HG03442 (cell line): Measurements from ENCODE around the gene SPDYE6.
"Not testable (repeated sequence)": the region's sequence is repeated elsewhere in the genome, so short reads cannot be mapped to it uniquely, and the experiment has no call there.

Experiments used
- ATAC-seq: cut with Tn5 transposase; IDR thresholded peaks from one replicate; pipeline ENCODE4 v1.9.1; 2021; ENCODE audit warnings: mild to moderate bottlenecking, moderate library complexity; ENCODE audit not compliant: unreplicated experiment

Gene SPDYE6, protein sequence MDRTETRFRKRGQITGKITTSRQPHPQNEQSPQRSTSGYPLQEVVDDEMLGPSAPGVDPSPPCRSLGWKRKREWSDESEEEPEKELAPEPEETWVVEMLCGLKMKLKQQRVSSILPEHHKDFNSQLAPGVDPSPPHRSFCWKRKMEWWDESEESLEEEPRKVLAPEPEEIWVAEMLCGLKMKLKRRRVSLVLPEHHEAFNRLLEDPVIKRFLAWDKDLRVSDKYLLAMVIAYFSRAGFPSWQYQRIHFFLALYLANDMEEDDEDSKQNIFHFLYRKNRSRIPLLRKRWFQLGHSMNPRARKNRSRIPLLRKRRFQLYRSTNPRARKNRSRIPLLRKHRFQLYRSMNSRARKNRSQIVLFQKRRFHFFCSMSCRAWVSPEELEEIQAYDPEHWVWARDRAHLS

DNA sequence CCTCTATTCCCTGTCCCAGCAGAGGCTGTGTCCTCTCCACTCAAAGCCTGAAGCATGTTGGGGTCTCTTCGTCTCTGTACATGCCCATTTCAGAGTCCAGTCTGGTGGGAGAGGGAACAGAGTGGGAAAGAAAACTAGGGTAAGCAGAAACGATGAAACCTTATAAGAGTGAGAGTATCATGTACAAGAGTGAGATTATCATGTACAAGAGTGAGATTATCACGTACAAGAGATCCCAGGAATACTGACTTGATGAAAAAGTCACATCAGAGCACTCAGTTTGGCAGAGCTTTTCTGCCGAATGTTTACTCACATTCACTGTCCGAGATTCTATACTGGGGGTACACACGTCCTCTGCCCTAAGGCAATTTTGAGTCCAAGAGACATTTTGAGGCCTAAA is at the start of gene SPDYE6:
Gene SPDYE6 (minus strand): TSS at position 101 of the 400 bp plus-strand sequence. CDS start 421 bp downstream, outside the sequence.
- not testable (repeated sequence) for ATAC-seq

GRCh38 chr7:102404862-102405188 is 48.6 kb upstream of the SPDYE6 start:
- ATAC-seq, result not testable (repeated sequence)

DNA sequence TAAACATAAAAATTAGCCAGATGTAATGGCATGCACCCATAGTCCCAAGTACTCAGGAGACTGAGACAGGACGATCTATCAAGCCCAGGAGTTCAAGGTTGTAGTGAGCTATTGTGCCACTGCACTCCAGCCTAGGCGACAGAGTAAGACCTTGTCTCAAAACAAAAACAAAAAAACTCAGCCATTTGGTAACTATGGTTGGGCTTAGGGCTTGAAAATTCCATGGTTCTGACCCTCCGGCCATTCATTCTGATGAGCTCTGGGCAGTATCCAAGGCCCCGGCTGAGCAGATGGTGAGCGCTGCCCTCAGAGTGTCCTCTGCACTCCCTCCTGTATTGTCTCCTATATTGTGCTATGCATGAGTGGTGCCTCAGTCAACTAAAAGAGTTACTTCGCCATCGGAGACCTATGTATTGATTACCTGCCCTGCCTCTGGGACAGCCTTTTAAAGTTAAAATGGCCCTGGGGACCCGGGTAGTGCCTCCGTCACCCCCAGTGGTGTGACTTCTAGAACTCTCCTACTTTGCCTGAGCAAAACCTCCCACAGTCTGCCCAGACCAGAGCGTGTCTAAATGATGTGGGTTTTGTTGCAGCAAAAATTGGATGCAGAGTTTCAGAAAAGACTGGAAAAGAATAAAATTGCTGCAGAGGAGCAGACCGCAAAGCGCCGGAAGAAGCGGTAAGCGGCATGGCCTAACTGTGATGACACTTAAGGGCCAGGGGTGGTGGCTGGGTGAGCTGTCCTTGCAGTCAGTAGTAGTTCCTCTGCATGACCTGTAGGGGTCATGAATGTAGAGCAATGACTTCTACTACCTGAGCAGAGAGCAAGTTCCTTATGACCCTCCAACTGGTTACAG is 48.0 kb upstream of the SPDYE6 start:
- peak; percentile 72 for ATAC-seq

- no peak for ATAC-seq
These were observed 47.3 kb upstream of the SPDYE6 start for GRCh38 chr7:102403563-102403962.

- ATAC-seq, result no peak
These were observed 44.1 kb upstream of the SPDYE6 start for GRCh38 chr7:102400360-102400759.

GRCh38 chr7:102398543-102398942 is 42.3 kb upstream of the SPDYE6 start:
- ATAC-seq, result no peak

- ATAC-seq, result no peak
These were observed 40.4 kb upstream of the SPDYE6 start for GRCh38 chr7:102396710-102397019.

- peak; percentile 98 for ATAC-seq
These were observed 39.8 kb upstream of the SPDYE6 start, which contains the start of gene PRKRIP1 for GRCh38 chr7:102395873-102396709. Gene PRKRIP1 (plus strand): TSS chr7:102396363. CDS start chr7:102396412, 49 bp downstream.

- no peak for ATAC-seq
These were observed 39.3 kb upstream of the SPDYE6 start for GRCh38 chr7:102395592-102395872.

- no peak for ATAC-seq
These were observed 37.2 kb upstream of the SPDYE6 start for GRCh38 chr7:102393467-102393866.

GRCh38 chr7:102392330-102392729 is 36.1 kb upstream of the SPDYE6 start:
- no peak for ATAC-seq

DNA sequence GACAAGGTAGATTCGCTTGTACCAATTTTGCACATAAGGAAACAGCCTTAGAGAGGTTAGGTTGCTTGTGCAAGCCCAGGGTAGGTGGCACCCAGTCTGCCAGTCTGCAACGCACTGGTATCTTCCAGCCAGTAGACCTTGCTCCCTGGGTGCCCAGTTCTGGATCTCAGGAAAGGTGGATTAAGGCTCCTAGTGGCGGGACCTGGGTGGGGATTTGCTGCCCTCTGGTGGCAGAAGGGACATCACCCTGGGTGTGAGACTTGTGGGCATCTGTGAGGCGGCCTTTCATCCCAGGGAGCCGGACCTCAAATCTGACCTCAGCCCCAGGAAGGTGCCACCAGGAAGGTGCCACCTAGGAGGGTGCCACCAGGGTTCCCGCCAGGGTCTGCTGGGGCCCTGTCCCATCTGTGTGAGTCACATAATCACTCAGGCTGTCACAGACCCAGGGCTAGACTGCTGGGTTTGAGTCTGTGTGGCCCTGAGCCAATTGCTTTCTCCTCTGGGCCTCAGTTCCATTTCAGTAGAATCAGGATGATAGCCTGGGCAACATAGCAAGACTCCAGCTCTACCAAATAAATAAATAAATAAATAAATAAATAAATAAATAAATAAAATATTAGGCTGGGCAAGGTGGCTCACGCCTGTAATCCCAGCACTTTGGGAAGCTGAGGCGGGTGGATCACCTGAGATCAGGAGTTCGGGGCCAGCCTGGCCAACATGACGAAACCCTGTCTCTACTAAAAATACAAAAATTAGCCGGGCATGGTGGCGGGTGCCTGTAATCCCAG is 34.6 kb upstream of the SPDYE6 start:
- ATAC-seq, result no peak

DNA sequence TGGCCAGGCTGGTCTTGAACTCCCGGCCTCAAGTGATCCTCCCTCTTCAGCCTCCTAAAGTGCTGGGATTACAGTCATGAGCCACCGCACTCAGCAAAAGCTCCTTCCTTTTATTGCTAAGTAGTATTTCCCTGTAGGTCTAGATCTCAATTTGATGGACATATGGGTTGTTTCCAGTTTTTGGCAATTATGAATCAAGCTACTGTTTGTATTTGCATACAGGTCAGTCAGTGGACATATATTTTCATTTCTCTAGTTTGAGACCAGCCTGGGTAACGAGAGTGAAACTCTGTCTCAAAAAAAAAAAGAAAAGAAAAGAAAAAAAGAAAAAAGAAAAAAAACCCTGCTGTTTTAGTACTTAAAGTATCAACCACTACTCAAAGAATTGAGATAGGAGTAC is 33.6 kb upstream of the SPDYE6 start:
- ATAC-seq, result no peak

- ATAC-seq, result no peak
These were observed 30.8 kb upstream of the SPDYE6 start for GRCh38 chr7:102387064-102387463.

- ATAC-seq, result not testable (repeated sequence)
These were observed 25.6 kb upstream of the SPDYE6 start for GRCh38 chr7:102381696-102382425.

- not testable (repeated sequence) for ATAC-seq
These were observed 24.6 kb upstream of the SPDYE6 start for GRCh38 chr7:102380837-102381236.

DNA sequence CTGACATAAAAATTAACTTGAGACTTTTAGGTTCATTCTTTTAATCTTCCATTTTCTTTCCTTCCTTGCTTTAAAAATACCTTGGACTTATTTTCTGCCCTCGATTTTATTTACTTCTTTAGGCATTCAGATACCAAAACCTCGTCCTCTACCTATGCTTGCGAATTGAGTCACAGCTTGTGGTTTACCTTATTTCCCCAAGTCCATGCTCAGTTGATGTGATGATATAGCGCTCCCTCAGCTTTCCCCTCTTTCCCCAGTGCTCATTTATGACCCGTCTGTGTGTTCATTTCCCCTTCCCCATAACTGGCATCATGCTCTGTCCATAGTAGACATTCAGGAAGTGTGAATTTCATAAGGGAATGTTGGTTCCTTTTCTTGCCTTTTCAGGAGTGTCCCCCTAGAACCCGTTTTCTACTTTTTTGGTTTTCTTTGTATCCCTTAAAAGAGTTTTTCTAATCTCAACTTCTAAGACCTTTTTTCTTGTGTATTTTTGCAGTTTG is 20.8 kb upstream of the SPDYE6 start:
- no peak for ATAC-seq

DNA sequence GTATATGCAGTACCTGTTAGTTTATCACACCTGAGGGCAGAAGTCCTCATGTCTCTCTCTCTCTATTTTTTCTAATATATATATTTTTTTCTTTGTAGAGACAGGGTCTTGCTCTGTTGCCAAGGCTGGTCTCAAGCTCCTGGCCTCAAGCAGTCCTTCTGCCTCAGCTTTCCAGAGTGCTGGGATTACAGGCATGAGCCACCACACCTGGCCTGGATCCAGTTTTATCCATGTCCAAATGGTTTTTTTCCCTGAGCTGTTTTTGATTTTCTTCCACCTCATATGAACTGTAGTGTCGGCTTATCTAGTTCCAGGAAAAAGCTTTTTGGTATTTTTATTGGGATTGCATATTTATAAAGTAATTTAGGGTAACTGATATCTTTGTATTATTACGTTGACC is 16.6 kb upstream of the SPDYE6 start:
- not testable (repeated sequence) for ATAC-seq

GRCh38 chr7:102370038-102370437 is 13.8 kb upstream of the SPDYE6 start:
- not testable (repeated sequence) for ATAC-seq

DNA sequence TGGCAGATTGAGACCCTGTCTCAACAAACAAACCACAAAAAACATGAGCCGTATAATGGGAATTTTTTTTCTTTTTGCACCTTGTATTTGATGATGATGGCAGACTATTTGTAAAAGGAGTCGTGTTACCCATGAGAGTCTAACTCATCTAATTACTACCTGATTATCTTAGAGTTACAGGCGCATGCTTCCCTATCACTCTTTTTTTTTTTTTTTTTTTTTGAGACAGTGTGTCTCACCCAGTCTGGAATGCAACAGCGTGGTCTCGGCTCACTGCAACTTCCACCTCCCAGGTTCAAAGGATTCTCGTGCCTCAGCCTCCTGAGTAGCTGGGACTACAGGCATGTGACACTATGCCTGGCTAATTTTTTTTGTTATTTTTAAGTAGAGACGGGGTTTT is 9.1 kb upstream of the SPDYE6 start:
- not testable (repeated sequence) for ATAC-seq
